ENCODE measurements around the gene LETMD1. TPM values are rescaled to one million over a fixed set of nuclear protein-coding genes. Genes with fewer than 3 reads are reported as not detected.

The LETMD1 gene
- total and polyA plus RNA-seq, 2 of the 13 experiments (the other 11 are each of a cell fraction or from before 2014, with no cell fraction given) = 43.3 to 87.7 TPM

GRCh38 chr12:51048661-51049251, 629 bp downstream of the LETMD1 start (continued):
- TF ChIP-seq ZBTB42 (CRISPR knock-in tag; IDR thresholded peaks at IDR 0.05) (0 out of 2 replicates have a peak, but pooled peaks have one; percentile 49), RNF2 (conservative IDR thresholded peaks at IDR 0.05; ENCODE audit: low read depth) (no peak), TEAD3 (CRISPR knock-in tag; optimal IDR thresholded peaks at IDR 0.05; ENCODE audit: borderline replicate concordance) (peak; percentile 4), JUND (CRISPR knock-in tag; IDR thresholded peaks at IDR 0.05) (no peak), ZNF24 (IDR thresholded peaks at IDR 0.05) (no peak), ZNF333 (CRISPR knock-in tag; IDR thresholded peaks at IDR 0.05; ENCODE audit: borderline replicate concordance) (0 out of 2 replicates have a peak, but pooled peaks have one; percentile 41), FOXO4 (CRISPR knock-in tag; conservative IDR thresholded peaks at IDR 0.05) (0 out of 2 replicates have a peak, but pooled peaks have one; percentile 20), ZNF878 (CRISPR knock-in tag; IDR thresholded peaks at IDR 0.05) (no peak), ZFP36L2 (CRISPR knock-in tag; IDR thresholded peaks at IDR 0.05) (no peak), ZNF563 (CRISPR knock-in tag; IDR thresholded peaks at IDR 0.05) (no peak), ZNF883 (CRISPR knock-in tag; IDR thresholded peaks at IDR 0.05; ENCODE audit: not compliant biosample characterization) (peak; percentile 4), IKZF4 (CRISPR knock-in tag; IDR thresholded peaks at IDR 0.05; ENCODE audit: borderline replicate concordance, low read depth, not compliant biosample characterization) (peak; percentile 57)
- TF ChIP-seq, protein P1, sequence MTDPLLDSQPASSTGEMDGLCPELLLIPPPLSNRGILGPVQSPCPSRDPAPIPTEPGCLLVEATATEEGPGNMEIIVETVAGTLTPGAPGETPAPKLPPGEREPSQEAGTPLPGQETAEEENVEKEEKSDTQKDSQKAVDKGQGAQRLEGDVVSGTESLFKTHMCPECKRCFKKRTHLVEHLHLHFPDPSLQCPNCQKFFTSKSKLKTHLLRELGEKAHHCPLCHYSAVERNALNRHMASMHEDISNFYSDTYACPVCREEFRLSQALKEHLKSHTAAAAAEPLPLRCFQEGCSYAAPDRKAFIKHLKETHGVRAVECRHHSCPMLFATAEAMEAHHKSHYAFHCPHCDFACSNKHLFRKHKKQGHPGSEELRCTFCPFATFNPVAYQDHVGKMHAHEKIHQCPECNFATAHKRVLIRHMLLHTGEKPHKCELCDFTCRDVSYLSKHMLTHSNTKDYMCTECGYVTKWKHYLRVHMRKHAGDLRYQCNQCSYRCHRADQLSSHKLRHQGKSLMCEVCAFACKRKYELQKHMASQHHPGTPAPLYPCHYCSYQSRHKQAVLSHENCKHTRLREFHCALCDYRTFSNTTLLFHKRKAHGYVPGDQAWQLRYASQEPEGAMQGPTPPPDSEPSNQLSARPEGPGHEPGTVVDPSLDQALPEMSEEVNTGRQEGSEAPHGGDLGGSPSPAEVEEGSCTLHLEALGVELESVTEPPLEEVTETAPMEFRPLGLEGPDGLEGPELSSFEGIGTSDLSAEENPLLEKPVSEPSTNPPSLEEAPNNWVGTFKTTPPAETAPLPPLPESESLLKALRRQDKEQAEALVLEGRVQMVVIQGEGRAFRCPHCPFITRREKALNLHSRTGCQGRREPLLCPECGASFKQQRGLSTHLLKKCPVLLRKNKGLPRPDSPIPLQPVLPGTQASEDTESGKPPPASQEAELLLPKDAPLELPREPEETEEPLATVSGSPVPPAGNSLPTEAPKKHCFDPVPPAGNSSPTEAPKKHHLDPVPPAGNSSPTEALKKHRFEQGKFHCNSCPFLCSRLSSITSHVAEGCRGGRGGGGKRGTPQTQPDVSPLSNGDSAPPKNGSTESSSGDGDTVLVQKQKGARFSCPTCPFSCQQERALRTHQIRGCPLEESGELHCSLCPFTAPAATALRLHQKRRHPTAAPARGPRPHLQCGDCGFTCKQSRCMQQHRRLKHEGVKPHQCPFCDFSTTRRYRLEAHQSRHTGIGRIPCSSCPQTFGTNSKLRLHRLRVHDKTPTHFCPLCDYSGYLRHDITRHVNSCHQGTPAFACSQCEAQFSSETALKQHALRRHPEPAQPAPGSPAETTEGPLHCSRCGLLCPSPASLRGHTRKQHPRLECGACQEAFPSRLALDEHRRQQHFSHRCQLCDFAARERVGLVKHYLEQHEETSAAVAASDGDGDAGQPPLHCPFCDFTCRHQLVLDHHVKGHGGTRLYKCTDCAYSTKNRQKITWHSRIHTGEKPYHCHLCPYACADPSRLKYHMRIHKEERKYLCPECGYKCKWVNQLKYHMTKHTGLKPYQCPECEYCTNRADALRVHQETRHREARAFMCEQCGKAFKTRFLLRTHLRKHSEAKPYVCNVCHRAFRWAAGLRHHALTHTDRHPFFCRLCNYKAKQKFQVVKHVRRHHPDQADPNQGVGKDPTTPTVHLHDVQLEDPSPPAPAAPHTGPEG (CRISPR knock-in tag; IDR thresholded peaks at IDR 0.05) = 0 out of 2 replicates have a peak, but pooled peaks have one; percentile 31
